Choroid plexus epithelial cell (primary cell): ENCODE results near the gene ADGRD1.

Experiments used
- DNase-seq: peaks from one replicate; pipeline ENCODE4 v3.0.0-alpha.2; 2010; ENCODE audit warnings: low read depth
- H3K4me3 ChIP-seq: 2 replicates; pipeline ENCODE4 v1.5.1; 2011; ENCODE audit warnings: low read depth, mild to moderate bottlenecking, control low read depth, low read length, moderate library complexity
- TF ChIP-seq, protein P1 (sequence below): conservative IDR thresholded peaks from 2 replicates; pipeline ENCODE4 v1.5.1; 2011; ENCODE audit warnings: low read depth, mild to moderate bottlenecking, control low read depth, inconsistent platforms, low read length, moderate library complexity

The ADGRD1 gene

DNA sequence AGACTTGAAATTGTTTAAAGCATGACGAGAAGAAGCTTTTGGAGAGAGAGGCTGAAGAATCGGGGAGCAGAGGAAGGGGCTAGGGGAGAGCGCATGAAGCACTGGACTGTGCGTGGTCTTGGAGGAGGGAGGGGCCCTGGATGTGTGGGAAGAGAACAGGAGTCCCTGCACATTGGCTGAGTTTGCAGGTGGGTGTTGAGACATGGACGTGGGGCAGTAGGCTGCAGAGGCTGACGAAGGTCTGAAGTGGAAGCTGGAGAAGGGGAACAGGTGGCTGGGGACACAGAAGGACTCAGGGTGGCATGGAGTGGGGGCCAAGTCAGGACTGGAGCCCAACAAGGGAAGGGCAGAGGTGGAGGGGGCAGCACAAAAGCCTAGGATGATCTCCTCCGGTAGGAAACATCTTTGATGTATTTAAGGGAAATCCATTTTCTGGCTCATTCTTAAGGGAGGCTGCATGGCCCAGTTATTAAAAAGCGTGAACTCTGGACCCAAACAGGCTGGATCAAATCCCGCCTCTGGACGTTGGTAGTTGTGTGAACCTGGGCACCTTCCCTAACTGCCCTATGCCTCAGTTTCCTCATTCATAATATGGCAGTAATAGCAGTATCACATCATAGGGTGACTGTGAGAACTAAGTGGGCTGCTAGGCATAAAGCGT, 29.0 kb downstream of the ADGRD1 start:
- no peak for DNase-seq

DNA sequence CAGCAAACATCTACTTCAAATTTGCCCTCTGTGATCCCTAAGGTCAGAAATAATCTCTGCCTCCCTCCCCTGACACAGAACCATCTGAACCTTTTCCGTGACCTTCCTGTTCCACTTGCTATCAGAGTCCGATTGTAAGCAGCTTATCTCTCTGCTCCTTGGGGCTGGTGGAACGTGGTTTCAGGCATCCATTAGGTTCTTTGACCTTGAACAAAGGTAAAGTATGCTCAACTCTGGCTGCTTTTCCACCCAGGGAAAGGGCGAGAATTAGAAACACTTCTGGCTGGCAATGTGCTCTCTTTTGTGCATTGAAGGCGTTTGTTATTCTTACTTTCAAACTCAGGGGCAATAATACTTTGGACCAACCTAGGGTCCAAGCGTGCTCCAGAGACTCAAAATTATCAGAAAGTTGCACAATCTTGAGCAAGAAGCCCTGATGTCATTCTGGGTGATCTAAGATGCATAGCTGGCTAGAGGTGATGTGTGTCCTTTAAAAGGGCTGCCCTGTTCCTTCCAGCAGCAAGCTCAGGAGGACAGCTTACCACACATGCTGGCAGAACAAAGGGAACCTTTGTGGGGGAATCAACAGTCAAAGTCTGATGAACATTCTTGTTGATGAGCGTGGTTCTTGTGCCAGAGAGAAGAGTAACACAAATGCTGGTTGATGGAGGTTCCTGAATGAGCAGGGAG, 29.8 kb downstream of the ADGRD1 start:
- H3K4me3 ChIP-seq: no peak overlapping the region
- TF ChIP-seq, protein P1, sequence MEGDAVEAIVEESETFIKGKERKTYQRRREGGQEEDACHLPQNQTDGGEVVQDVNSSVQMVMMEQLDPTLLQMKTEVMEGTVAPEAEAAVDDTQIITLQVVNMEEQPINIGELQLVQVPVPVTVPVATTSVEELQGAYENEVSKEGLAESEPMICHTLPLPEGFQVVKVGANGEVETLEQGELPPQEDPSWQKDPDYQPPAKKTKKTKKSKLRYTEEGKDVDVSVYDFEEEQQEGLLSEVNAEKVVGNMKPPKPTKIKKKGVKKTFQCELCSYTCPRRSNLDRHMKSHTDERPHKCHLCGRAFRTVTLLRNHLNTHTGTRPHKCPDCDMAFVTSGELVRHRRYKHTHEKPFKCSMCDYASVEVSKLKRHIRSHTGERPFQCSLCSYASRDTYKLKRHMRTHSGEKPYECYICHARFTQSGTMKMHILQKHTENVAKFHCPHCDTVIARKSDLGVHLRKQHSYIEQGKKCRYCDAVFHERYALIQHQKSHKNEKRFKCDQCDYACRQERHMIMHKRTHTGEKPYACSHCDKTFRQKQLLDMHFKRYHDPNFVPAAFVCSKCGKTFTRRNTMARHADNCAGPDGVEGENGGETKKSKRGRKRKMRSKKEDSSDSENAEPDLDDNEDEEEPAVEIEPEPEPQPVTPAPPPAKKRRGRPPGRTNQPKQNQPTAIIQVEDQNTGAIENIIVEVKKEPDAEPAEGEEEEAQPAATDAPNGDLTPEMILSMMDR: no peak
- DNase-seq: no peak

More for the DNA sequence above, 29.0 kb downstream of the ADGRD1 start:
- H3K4me3 ChIP-seq: no peak overlapping the region
- TF ChIP-seq, protein P1: no peak

DNA sequence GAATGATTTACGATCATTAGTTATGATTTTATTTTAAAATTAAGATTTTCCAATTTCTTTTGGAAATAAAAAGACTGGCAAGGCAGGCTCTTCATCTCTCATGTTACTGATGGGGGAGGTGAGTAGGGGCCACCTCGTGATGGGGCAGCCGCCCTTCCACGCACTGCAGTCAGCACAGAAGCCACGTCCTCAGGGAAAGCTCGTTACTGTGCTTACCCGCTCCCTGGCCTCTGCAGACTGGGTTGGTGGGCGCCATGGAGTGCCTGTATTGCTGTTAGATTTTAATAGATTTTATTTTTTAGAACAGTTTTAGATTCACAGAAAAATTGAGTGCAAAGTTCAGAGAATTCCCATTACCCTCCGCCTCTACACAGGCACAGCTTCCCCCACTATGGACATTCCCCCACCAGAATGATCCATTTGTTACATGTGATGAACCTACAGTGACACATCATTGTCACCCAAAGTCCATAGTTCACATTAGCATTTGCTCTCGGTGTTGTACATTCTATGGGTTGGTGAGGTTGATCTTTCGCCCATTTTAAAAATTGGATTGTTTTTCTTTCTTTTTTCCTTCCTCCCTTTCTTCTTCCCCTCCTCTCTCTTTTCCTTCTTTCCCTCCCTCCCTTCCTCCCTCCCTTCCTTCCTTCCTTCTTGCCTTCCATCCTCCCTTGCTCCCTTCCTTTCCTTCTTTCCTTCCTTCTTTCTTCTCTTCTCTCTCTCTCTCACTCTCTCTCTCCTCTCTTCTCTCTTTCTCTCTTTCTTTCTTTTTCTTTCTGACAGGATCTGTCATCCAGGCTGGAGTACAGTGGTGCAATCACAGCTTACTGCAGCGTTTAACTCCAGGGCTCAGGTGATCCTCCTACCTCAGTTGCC, 30.7 kb downstream of the ADGRD1 start:
- DNase-seq: no peak
- H3K4me3 ChIP-seq: no peak overlapping the region
- TF ChIP-seq, protein P1: no peak

DNA sequence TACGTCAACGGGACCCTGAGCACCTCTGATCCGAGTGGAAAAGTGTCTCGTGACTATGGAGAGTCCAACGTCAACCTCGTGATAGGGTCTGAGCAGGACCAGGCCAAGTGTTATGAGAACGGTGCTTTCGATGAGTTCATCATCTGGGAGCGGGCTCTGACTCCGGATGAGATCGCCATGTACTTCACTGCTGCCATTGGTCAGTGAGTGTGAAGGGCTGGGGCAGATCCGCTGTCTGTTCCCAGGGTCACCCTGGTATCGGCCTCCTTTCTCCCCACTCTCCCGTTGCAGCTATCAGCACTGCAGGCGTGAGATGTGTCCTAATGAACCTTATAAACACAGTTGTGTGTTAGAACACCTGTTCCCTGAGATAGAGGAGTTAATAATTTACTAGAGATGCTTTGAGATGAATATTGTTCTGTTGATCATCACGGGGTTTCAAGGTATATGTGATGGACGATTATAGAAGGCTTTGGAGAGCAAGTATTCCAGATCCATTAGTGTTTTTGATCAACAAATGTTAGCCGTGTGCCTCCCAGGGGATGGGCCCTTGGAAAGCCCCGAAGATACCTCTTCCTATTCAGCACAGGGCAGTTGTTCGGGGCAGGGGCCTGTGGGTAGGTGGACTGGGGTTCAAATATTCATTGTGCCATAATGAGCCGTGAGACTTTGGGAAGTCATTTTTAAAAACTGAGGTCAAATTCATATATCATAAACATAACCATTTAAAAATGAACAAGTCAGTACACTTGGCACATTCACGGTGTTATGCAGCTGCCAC, 33.6 kb downstream of the ADGRD1 start:
- TF ChIP-seq, protein P1: no peak
- no peak for DNase-seq
- H3K4me3 ChIP-seq: no peak overlapping the region

DNA sequence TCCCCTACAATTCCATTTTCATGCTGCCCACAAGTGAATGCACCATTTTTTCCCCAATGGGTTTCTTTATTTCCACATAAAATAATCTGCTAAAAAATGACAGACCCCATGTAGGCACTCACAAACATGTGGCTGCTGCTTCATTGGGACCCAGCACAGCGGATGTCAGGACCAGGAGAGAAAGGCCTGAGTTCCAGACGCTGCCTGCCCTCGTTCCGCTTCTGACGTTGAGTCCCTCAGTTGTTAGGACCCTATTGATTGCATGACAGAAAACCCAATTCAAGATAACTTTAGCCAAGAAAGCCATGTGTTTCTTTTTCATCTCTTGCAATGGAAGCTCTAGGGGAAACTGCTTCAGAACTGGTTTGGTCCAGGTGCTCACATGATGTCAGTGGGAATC, 34.6 kb downstream of the ADGRD1 start:
- H3K4me3 ChIP-seq: no peak overlapping the region
- no peak for DNase-seq
- TF ChIP-seq, protein P1: no peak

DNA sequence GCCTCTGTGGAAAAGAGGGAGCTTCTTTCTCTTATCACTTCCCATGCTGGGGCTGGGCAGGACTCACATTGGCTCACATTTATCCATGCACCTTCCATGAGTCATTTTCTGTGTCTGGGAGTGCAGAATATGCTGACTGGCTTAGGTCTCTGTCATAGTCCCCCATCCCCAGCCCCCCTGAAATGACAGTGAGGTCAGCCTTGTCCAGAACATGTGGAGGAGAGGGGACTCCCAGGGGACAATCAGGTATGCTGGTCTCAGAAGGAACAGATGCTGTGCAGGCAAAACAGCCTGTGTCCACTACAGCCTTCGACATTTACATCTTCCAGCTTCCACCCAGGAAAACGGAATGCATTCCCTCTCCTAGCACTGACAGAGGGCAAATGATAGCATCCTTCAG, 35.0 kb downstream of the ADGRD1 start:
- TF ChIP-seq, protein P1: no peak
- DNase-seq: no peak
- H3K4me3 ChIP-seq: no peak overlapping the region
